H1 (cell line): ENCODE data around the gene SOBP. TPM values are rescaled to one million over a fixed set of nuclear protein-coding genes. Genes with fewer than 3 reads are reported as not detected.

Source experiments
- BCL11A ChIP-seq, 2 experiments: IDR thresholded peaks; one replicate each; pipeline ENCODE4 v1.6.1; 2011; ENCODE audit warnings: low read depth in 2 of 2, low read length in 2 of 2, mild to moderate bottlenecking in 2 of 2
- GTF2F1 ChIP-seq: IDR thresholded peaks from 2 replicates; pipeline ENCODE4 v1.6.1; 2012; ENCODE audit warnings: low read depth, low read length, improper control_type of control experiment, borderline replicate concordance
- HDAC2 ChIP-seq, 2 experiments: fragments of 300-600 bp in 1 of 2; sonication (generic) in 1 of 2; IDR thresholded peaks; 2 replicates each; pipeline ENCODE4 v1.6.1; 2011 to 2012; ENCODE audit warnings: low read depth in 2 of 2, low read length in 2 of 2, mild to moderate bottlenecking in 2 of 2, moderate library complexity in 2 of 2, borderline replicate concordance in 1 of 2, inconsistent platforms in 1 of 2
- polyA plus RNA-seq, 7 experiments: library from polyadenylated mRNA; depleted of rRNA in 3 of 7; stranded (reverse) in 5 of 7; unstranded in 2 of 7; fragments of >200 nt in 5 of 7; fragments of 200-250 nt in 2 of 7; gene quantifications; 1 replicate in 5 of 7; 2 replicates in 1 of 7; 4 replicates in 1 of 7; pipeline versions ENCODE4 v1.2.1 to v1.2.3, GENCODE V29; 2011 to 2013; ENCODE audit warnings: missing spikeins in 2 of 7, mixed read lengths in 2 of 7
- total RNA-seq: library from RNA; stranded (reverse); fragmentation: NEBNext Ultra II Directional; extraction: Animal tissue kit (Norgen Biotek cat#: 25700); gene quantifications from 2 replicates; pipeline ENCODE4 v1.2.1, GENCODE V29; 2021

SOBP gene
- total and polyA plus RNA-seq, 2 of the 8 experiments (the other 6 are each of a cell fraction or from before 2014, with no cell fraction given): 0.45 to 6.2 TPM

DNA sequence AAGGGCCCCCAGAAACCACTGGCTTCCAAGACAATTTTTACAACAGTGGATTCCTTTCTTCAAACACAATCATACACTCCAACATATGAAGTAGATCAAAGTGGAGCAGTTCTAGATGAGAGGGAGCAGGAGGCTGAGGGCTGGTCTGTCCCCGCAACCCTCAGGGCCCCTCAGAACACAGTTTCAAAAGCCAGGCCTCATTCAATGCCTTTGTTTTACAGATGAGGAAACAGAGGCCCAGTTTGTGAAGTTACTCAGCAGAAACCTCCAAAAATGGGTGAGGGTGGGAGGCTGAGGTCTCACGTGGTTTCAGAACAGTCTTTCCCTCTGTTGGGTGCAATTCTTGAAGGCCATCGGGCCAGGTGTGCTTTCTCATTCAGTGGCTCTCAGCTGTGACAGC, 199.3 kb downstream of the SOBP start (continued):
- TF ChIP-seq GTF2F1: no peak
- TF ChIP-seq BCL11A (IDR thresholded peaks at IDR 0.05; ENCODE audit: low read depth in 2 of 2, low read length in 2 of 2): no peak
- TF ChIP-seq HDAC2 (IDR thresholded peaks at IDR 0.05; ENCODE audit: borderline replicate concordance in 1 of 2, low read depth in 2 of 2, low read length in 2 of 2): no peak
